ENCODE results near the gene TAPBP.
A peak's percentile ranks its signal among the peaks of the same experiment; 100 is the strongest.
"Not testable (repeated sequence)": the region's sequence is repeated elsewhere in the genome, so short reads cannot be mapped to it uniquely, and the experiment has no call there.

The TAPBP gene

DNA sequence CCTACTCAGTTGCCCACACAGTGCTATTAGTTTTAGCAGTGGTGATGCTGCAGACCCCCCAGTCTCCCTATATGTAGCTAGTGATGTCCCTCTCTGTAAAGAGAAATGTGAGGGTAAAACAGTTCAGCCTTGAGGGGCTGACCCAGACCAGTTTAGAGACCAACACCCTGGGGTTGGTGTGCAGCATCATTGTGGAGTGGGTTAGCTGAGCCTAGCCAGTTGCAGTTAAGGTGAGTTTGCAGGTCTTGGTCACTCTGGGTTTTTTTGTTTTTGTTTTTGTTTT, 37.4 kb downstream of the TAPBP start:
- no peak for DNase-seq (ENCODE audit: low read depth in 2 of 2)

DNA sequence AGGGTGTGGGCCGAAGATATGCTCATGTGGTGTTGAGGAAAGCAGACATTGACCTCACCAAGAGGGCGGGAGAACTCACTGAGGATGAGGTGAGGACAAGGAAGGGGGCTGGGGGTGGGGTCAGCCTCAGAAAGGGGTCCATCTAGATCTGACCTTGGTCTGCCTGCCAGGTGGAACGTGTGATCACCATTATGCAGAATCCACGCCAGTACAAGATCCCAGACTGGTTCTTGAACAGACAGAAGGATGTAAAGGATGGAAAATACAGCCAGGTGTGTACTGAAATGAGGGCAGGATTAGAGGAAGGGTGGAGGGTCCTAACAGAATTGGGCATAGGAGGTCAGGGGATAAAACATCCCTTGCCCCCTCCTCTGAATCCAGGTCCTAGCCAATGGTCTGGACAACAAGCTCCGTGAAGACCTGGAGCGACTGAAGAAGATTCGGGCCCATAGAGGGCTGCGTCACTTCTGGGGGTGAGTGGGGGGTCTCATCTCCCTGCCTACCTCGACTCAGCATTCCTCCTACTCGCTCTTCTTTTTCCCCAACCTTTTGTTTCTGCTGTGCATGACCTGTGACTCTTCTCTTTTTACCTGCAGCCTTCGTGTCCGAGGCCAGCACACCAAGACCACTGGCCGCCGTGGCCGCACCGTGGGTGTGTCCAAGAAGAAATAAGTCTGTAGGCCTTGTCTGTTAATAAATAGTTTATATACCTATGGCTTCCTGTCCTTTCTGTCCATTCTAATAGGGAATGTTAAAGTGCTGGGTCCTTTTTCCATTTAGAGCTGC, 37.9 kb downstream of the TAPBP start:
- not testable (repeated sequence) for DNase-seq (ENCODE audit: low read depth in 2 of 2)

DNA sequence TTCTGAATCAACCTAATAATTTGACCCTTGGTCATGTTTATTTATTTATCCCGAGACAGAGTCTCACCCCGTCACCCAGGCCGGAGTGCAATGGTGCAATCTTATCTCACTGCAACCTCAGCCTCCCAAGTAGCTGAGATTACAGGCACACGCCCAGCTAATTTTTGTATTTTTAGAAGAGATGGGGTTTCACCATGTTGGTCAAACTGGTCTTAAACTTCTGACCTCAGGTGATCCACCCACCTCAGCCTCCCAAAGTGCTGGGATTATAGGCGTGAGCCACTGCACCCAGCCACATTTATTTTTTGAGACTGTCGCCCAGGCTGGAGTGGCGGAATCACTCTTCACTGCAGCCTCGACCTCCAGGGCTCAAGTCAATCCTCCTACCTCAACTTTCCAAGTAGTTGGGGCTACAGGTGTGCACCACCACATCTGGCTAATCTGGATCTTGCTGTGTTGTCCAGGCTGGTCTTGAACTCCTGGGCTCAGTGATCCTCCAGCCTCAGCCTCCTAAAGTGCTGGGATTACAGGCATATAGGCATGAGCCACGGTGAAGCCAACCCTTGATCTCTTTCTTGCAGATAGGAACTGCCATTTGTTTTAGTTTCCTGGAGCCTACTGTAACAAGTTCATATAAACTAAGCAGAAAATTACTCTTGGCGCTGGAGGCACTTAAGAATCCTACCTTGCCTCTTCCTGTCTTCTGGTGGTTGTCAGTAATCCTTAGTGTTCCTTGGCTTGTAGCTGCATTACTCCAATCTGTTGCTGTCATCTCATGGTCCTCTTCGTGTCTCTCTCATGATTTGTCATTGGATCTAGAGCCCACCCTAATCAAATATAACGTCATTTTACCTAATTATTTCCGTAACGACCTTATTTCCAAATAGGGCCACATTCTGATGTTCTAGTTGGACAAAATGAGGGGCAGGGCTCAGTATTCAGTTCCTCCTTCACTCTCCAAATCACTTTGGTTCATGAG, 39.7 kb downstream of the TAPBP start:
- no peak for DNase-seq (ENCODE audit: low read depth in 2 of 2)

DNA sequence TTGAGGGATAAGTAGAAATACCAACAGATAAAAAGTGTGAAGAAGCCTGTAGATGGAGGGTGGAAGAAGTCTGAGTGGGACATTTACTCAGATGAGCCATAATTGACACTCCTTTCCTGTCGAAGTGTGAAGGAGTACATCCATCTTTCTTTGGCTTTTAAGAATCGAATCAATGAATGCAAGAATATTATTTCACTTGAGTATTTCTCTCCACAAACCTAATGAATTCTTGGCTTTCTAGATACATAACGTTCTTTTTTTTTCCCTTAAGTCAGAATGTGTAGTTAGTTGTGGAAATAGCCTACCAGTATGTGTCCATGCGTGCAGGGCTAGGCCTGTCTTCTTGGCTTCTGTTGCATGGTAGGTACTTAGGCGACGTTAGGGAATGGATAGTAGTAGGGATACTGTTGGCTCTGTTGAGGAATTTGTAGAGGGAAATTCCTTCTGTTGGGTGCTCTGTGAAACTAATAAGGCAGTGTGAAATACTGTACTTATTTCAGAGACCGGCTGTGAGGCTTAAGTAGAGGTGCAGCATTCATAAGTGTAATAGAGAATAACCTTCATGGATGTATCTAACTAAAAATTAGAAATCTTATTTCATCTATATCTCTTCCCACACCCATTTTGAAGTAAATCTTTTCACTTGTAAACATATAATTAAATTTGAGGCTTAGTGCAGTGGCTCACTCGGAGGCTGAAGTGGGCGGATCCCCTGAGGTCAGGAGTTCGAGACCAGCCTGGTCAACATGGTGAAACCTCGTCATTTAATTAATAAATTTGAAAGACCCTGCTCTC, 40.6 kb downstream of the TAPBP start:
- DNase-seq (ENCODE audit: low read depth in 2 of 2) = no peak

DNA sequence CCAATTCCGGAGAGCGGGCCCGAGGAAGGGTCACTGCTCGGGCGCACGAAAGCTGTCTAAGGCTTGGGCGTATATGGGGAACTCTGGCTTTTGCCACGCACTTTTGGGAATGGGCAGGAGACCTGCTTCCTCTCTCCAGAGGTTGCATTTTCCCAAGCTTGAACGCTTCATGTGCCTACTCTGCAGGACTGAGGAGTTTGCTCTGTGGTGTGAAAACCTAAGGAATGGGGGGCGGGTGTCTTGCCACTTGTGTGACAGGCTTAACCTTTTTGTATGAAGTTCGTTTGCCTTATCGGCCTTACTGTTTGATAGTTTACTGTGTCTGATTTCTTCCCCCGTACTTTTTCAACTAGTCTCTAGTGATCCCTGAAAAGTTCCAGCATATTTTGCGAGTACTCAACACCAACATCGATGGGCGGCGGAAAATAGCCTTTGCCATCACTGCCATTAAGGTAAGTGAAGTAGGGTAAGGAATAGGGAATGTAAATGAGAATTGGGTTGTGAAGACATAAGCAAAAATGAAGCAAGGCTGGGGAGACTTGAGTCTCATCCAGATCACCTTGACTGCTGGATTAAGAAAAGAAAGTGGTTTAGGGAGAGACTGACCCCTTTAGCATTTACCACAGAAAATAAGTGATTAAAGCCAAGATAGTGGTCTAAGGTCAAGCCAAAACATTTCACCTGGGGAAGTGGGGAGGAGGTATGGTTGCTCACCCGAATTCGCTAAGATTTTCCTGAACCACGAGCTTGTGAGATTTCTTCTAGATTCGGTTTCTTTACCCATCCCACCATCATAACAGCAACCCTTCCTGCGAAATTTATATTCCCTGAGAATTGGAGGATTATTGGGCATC, 41.4 kb downstream of the TAPBP start:
- no peak for DNase-seq (ENCODE audit: low read depth in 2 of 2)

DNA sequence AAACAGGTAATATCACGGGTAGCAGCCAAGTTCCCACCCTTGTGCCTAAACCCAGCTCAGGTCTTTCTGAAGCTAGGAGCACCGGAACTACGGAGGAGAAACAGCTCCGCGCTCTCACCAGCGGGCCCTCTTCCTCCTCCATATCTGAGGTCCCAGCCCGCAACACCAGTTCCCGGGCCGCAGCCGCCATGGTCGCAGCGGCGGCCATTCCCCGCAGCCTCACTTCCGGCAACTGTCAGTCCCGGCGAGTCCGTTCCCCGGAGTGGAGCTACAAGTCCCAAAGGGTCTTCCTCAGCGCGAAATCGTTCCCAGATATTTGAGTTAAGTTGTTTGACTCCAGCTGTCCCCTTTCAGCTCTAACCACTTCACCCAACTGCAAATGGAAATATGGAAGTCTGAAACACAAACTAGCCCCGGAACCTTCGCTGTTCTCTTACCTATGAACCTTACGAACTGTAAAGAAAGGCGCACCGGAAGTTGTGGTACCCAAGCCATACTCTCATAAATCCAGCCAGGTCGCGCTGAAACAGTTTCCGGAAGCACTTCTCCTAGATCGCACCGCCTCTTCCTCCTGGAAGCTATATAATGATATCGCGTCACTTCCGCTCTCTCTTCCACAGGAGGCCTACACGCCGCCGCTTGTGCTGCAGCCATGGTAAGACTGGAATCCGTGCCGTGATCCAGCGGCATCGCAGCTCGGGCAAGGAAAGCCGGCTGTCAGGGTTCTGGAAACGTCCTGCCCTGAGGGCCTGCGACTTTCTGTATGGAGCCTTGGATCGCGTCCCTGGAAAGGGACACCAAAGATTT, 42.2 kb downstream of the TAPBP start, which contains the start of the genes RPS18 and VPS52:
Gene RPS18, plus strand, starts transcription at position 608 of the 807 bp plus-strand sequence. Its CDS starts 45 bp downstream, at position 653.
Gene VPS52, minus strand, starts transcription at position 409 of the 807 bp plus-strand sequence. Its CDS starts 201 bp downstream, at position 208.
- peak; percentile 76 to 84 for DNase-seq (ENCODE audit: low read depth in 2 of 2)

DNA sequence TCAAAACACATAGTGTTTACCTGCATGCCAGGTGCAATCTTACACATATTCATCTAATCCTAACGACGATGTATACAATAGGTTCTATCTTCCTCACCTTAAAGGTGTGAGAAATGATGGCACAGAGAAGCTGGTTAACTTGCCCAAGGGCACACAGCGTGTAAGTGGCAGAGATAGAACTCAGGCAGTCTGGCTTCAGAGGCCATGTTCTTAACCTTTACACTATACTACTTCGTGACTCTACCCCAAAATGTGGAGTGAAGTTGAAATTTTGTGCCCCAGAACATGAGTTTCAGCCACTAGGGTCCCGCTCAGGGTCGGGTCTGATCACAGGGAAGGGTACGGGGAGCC, 42.8 kb downstream of the TAPBP start:
- no peak for DNase-seq (ENCODE audit: low read depth in 2 of 2)

DNA sequence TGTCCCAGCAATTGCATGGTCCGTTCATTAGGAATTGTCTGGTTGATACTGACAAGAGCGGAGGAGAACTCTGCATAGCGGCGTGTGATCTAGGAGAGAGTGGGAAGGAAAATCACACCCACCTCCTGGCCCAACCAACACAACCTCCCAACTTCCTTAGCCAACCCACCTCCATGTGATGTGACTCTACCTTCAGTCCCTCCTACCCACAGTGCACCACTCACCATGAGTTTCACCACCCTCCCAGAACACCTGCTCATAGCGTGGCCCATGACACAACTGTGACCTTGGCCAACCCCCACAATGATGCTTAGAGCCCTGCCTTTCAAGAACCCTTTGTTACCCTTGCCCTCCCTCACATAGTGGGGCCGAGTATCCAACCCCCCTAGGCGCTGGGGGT, 49.9 kb downstream of the TAPBP start:
- no peak for DNase-seq (ENCODE audit: low read depth in 2 of 2)

DNA sequence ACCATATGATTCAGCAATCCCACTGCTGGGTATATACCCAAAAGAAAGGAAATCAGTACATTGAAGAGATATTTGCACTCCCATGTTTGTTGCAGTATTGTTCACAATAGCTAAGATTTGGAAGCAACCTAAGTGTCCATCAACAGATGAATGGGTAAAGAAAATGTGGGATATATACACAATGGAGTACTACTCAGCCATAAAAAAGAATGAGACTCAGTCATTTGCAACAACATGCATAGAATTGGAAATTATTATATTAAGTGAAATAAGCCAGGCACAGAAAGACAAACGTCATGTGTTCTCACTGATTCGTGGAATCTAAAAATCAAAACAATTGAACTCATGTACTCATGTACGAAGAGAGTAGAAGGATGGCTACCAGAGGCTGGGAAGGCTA, 51.4 kb downstream of the TAPBP start:
- DNase-seq (ENCODE audit: low read depth in 2 of 2) = not testable (repeated sequence)

DNA sequence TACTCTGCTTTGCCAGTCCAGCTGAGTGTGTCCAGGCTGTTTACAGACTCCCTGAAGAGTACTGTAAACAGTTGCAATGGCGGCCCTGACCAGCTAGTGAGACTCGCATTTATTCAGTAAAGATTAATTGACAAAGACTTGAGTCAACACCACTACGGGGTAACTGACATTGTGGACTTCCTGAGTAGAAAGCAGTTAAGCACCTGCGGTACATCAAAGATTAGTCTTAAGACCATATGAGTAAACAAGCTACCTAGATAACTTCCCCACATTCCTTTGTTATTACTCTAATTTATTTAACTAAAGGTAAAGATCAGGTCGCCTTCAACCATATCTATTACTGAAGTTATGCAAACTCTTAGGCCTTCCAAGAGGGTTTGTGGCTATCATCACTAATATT, 54.8 kb downstream of the TAPBP start:
- DNase-seq (ENCODE audit: low read depth in 2 of 2) = no peak

DNA sequence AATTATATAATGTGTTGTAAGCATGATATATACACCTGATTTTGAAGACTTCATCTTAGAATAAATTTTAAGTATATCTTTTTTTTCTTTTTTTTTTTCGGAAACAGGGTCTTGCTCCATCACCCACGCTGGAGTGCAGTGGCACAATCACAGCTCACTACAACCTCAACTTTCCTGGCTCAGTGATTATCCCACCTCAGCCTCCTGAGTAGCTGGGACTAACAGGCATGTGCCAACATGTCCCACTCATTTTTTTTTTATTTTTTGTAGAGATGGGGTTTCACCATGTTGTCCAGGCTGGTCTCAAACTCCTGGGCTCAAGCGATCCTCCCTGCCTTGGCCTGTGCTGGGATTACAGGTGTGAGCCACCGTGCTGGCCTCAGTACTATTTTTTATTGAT, 59.3 kb downstream of the TAPBP start:
- no peak for DNase-seq (ENCODE audit: low read depth in 2 of 2)

DNA sequence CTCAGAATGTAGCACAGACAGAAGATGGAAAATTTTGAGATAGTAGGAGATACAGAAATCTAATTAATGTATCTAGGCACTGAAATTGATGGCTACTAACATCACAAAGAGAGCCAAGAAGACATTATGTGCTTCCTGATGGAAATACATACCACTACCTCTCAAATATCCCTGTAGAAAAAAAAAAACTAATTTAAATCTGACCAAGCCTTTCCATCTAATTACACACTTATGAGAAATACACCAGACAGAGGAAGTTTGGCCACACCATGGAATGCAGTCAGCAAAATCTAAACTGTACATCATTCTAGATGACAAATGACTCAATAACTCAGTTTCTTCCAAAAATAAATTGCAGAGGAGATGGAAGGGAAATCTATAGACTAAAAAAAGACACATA, 61.1 kb downstream of the TAPBP start:
- no peak for DNase-seq (ENCODE audit: low read depth in 2 of 2)

DNA sequence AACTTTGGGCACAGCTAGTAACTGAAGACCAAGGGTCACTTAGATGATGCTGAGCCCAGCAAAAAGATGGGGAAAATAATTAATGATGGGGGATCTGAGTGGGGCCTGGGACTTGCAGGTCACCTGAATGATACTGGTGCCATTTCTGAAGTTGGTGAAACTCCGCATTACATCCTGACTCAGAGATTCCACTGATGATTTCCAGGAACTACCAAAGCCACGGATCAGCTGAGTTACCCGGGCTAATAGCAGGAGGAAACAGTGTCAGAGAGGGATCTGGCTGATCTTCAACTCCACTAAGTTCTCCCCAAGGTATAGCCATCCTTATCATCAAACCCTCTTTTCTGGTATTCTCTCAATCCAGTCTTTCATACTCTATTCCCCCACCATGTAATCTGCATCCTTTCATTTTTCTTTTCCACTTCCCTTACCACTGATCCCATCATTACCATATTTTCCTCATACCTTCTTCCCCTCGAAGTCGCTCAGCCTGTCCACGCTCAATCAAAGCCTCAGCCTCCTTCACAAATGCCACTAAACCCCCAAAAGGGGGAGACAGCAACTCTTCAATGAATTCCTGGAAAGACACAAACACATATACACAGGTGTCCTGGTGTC, 62.4 kb downstream of the TAPBP start:
- no peak for DNase-seq (ENCODE audit: low read depth in 2 of 2)

DNA sequence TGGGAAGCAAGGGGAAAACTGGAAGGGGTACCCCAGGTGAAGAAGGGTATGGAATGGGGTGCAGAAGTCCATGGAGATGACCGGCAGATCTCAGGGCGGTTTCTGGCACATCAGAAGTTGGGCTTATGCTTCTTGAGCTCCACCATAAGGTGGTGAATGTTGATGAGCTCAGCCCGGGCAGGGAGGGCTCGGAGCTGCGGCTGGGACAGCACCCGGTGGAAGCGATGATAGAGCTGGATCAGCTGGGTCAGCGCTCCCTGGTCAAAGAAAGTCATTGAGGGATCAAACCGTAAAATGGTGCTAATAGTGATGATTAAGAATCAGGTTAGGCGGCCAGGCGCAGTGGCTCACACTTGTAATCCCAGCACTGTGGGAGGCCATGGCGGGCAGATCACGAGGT, 63.1 kb downstream of the TAPBP start:
- DNase-seq (ENCODE audit: low read depth in 2 of 2) = no peak

DNA sequence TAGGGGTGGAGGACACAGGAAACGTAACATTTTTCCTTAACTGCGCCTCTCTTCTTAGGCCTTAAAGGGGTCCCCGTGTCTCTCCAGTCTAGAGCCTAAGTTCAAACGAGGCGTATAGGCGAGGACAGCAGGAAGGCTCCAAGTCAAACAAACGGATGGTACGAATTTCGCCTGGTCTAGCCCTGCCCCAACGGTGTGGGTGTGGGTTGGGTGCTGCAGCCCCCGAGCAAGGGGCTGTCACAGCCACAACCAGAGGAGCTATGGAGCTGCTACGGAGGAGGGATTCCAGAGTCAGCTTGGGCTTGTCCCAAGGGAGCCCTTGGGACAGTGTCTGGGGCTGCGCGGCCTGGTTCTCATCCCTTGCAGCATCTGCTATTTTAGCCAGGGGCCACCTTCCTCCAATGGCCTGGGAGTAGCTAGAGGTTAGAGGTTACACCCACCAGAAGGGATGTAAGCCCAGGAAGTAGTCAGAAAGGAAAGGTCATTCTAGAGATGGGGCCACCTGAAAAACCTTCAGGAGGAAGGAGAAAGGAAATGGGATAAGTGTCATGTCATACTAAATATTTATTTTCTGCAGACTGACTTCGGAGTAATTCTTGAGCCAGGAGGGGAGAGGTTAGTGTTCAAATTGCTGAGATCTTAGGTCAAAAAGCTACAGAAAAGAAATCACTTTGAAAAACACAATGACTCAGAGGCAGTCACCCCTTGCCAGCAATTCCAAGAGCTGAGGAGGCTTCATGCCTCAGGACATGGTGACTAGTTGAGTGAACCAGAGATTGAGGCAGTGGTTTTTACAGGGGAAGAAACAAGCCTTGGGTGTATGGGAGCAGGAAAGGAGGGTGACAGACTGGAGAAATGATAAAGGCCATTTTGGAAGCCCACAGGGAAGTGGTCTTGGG, 63.9 kb downstream of the TAPBP start:
- no peak for DNase-seq (ENCODE audit: low read depth in 2 of 2)
